ENCODE measurements around the gene KIF2B.

GRCh38 chr17:53792997-53793396 lies 29.7 kb upstream of the KIF2B start:
- no peak for TF ChIP-seq CTCF (IDR thresholded peaks at IDR 0.05; ENCODE audit: low read length)
- TF ChIP-seq EZH2phosphoT487 (IDR thresholded peaks at IDR 0.05; ENCODE audit: low read length) = no peak
